Measurements from ENCODE around the gene RSPRY1. TPM values are rescaled to one million over a fixed set of nuclear protein-coding genes. Genes with fewer than 3 reads are reported as not detected.

The RSPRY1 gene
- total and polyA plus RNA-seq, 2 of the 4 experiments (the other 2 are of a cell fraction) = 25.2 to 62.2 TPM

DNA sequence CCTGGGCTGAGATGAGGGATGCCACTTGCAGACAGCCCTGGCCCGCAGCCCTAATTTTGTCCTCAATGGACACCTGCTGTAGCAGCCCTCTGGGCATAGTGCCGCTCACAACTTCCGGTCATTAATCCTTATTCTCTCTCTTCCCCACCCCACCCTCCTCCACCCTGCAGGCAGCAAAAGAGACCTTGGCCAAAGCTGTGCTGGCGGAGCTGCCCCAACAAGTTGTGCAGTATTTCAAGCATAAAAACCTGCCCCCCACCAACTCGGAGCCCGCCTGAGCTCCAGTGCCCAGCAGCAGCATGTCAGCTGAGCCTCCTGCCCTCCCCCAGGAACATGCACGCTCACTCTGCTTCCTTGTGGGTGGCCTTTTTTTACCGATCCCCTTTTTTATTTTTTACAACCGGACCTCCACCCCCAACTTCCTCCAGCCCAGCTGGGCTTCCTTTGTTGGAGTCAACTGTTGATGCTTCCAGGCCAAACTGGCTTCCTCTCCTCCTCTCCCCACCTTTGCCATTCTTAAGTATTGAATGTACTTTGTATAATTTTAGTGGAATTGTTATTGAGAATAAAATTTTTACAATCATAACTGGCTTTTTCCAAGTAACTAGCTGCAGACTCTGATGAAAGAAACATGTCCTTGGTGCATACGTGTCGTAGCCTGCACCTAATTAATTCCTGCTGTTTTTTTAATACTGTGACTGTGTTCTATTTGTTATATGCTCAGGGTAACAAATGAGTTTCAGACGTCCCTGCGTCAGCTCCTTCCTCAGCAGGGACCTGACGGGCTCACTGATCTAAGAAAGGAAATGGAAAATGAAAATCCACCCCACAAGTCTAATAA lies 38.5 kb upstream of the RSPRY1 start:
- Histone ChIP-seq H3K4me2 (ENCODE audit: low read depth, low read length) (no peak overlapping the region), H3K23ac (ENCODE audit: low read depth, low read length) (no peak overlapping the region; the same call in 1 of the 2 replicates), H2BK120ac (ENCODE audit: low read depth, low read length) (no peak overlapping the region), H3K9me1 (ENCODE audit: insufficient read depth, low read length) (peaks cover 29% of the 10 kb centered on the region), H3K4me1 (ENCODE audit: control insufficient read depth, insufficient read depth, low read length) (peaks cover 6% of the 10 kb centered on the region; the same call in 1 of the 2 replicates), H2AK9ac (replicated peaks; ENCODE audit: low read depth, low read length, poor library complexity) (peak overlapping the region; percentile 23), H3K4ac (ENCODE audit: low read depth, low read length) (no peak overlapping the region), H3K9me3 (ENCODE audit: control insufficient read depth, insufficient read depth, low read length) (no peaks in the 10 kb centered on the region), H2BK15ac (ENCODE audit: low read depth, low read length) (no peak overlapping the region), H2AFZ (replicated peaks; ENCODE audit: low read length, poor library complexity) (peak overlapping the region; percentile 26), H3K4me3 (ENCODE audit: insufficient read depth, low read depth, low read length) (no peak overlapping the region), H3K14ac (replicated peaks; ENCODE audit: low read depth, low read length) (no peak overlapping the region), H4K91ac (ENCODE audit: insufficient read depth, low read depth, low read length) (no peak overlapping the region), H3K56ac (ENCODE audit: extremely low read depth, insufficient read depth, low read length) (no peak overlapping the region), H2BK20ac (ENCODE audit: low read depth, low read length) (no peak overlapping the region), H4K5ac (ENCODE audit: low read depth, low read length) (no peak overlapping the region), H3K27me3 (ENCODE audit: control insufficient read depth, insufficient read depth, low read length) (no peaks in the 10 kb centered on the region), H2AK5ac (ENCODE audit: low read depth, low read length) (no peak overlapping the region), H3K79me1 (ENCODE audit: low read depth in 1 of 2, low read length in 2 of 2) (no peaks in the 10 kb centered on the region), H3K9ac (ENCODE audit: low read depth, low read length) (no peak overlapping the region), H2BK5ac (ENCODE audit: low read depth, low read length, poor library complexity, severe bottlenecking) (no peak overlapping the region), H4K20me1 (ENCODE audit: insufficient read depth, low read length) (no peaks in the 10 kb centered on the region; the same call in 1 of the 2 replicates), H3K36me3 (ENCODE audit: control insufficient read depth, insufficient read depth, low read length) (peaks cover 8% of the 10 kb centered on the region), H3K27ac (ENCODE audit: insufficient read depth, low read length) (no peak overlapping the region), H4K8ac (ENCODE audit: low read depth in 2 of 2, low read length in 2 of 2) (no peak overlapping the region), H3K18ac (ENCODE audit: low read depth, low read length) (no peak overlapping the region)
- POLR2A ChIA-PET (ENCODE audit: unreplicated experiment) = no interaction called here
- BruUV-seq (replicated peaks) = no TSS peak
- peak; percentile 46 for DNase-seq
- in situ Hi-C loops (cut with MboI; ENCODE audit: low sequenced_read_pairs) (no loop called here), intact Hi-C loops (cut with micrococcal nuclease) (no loop called here), dilution Hi-C loops (cut with HindIII; ENCODE audit: low sequenced_read_pairs, unreplicated experiment) (no loop called here)
- peak; percentile 40 for ATAC-seq (ENCODE audit: low read depth)
- CTCF ChIA-PET = interaction anchor here (0.6 kb wide), 1 partner anchor 32 kb away, joined by 3 read pairs; no protein-coding TSS in a partner anchor
- WGBS, 2 experiments (ENCODE audit: extremely low coverage in 2 of 2, insufficient read length in 1 of 2) = 7% methylated on average over 2 of the region's 14 CpGs; no CpG with 5 or more reads in 1 of the 2 experiments
- no peak for TF ChIP-seq MAFK (IDR thresholded peaks at IDR 0.05; ENCODE audit: low read depth, low read length)
- peak; percentile 69; the same call in 1 of the 2 replicates for TF ChIP-seq MAZ (IDR thresholded peaks at IDR 0.05; ENCODE audit: borderline replicate concordance, low read depth, low read length)
